Lower lobe of right lung (tissue), 2 donors: ENCODE results near the gene NKD2. TPM values are rescaled to one million over a fixed set of nuclear protein-coding genes. Genes with fewer than 3 reads are reported as not detected.
A peak's percentile ranks its signal among the peaks of the same experiment; 100 is the strongest.

Experiments used
- ATAC-seq, 2 donors: fragments of 200-7000 bp; cut with Tn5 transposase; one replicate each; pipeline ENCODE4 v1.9.1; 2020 to 2022; ENCODE audit warnings: mild to moderate bottlenecking in 2 of 2, moderate library complexity in 2 of 2
- DNase-seq: peaks from one replicate; pipeline ENCODE4 v3.0.0-alpha.2; 2020
- H3K27ac ChIP-seq: fragments of 200-600 bp; one replicate; pipeline ENCODE4 v1.8.0; 2022
- H3K27me3 ChIP-seq: fragments of 200-600 bp; one replicate; pipeline ENCODE4 v1.8.0; 2022; ENCODE audit warnings: low read depth
- H3K36me3 ChIP-seq: fragments of 200-600 bp; one replicate; pipeline ENCODE4 v1.8.0; 2022; ENCODE audit warnings: mild to moderate bottlenecking
- H3K4me1 ChIP-seq: fragments of 200-600 bp; one replicate; pipeline ENCODE4 v1.8.0; 2022
- H3K4me3 ChIP-seq: fragments of 200-600 bp; one replicate; pipeline ENCODE4 v1.8.0; 2022; ENCODE audit warnings: mild to moderate bottlenecking
- H3K9me3 ChIP-seq: fragments of 200-600 bp; one replicate; pipeline ENCODE4 v1.8.0; 2022
- CTCF ChIP-seq: fragments of 200-600 bp; IDR thresholded peaks from one replicate; pipeline ENCODE4 v1.8.0; 2022; ENCODE audit warnings: antibody characterized with exemption, mild to moderate bottlenecking
- intact Hi-C: fragments of 100-400 bp; cut with DNase I; formaldehyde crosslinking; loops from one replicate; pipeline ENCODE4 v1.11.0; 2022
- total RNA-seq: library from RNA; stranded (reverse); fragmentation: NEBNext Ultra II Directional; extraction: Animal tissue kit (Norgen Biotek cat#: 25700); gene quantifications from one replicate; pipeline ENCODE4 v1.2.1, GENCODE V29; 2021
- donor health status: DM: no; HTN: yes; CAD: no; lungs with severe emphysema.

Gene NKD2
- total RNA-seq, 1 donor from 2014 or later, result 24.1 TPM

- H3K9me3 ChIP-seq, result no peaks in the 10 kb centered on the region
- intact Hi-C loops, result no loop called here
- no peaks in the 10 kb centered on the region for H3K4me1 ChIP-seq
- no peaks in the 10 kb centered on the region for H3K36me3 ChIP-seq
- no peak for DNase-seq
- H3K27me3 ChIP-seq, result peaks cover 17% of the 10 kb centered on the region
- H3K4me3 ChIP-seq, result no peak overlapping the region
- no peak for TF ChIP-seq CTCF
- no peak for ATAC-seq
- peak overlapping the region; percentile 78 for H3K27ac ChIP-seq
Observed at GRCh38 chr5:964821-965220, 43.8 kb upstream of the NKD2 start.

- no peak for DNase-seq
Observed at GRCh38 chr5:965604-966344, 42.8 kb upstream of the NKD2 start.

DNA sequence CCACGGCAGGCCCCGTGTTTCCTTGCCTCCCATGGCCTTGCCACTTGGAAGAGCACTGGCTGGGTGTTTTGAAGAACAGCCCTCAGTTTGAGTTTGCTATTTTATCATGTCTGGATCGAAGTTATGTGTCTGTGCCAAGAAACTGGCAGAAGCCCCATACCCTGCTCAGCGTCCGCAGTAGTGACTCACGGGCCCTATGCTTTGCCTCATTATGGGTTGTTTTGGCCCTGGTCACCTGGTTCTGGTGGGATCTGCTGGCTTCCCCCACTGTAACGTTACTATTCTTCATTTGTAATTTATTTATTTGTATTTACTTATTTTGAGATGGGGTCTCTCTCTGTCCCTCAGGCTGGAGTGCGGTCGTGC, 42.3 kb upstream of the NKD2 start:
- peaks cover 19% of the 10 kb centered on the region for H3K27me3 ChIP-seq
- TF ChIP-seq CTCF, result no peak
- no peak overlapping the region for H3K4me3 ChIP-seq
- DNase-seq (no peak), ATAC-seq (no peak)
- H3K27ac ChIP-seq, result no peak overlapping the region
- H3K36me3 ChIP-seq, result no peaks in the 10 kb centered on the region
- intact Hi-C loops, result no loop called here
- no peaks in the 10 kb centered on the region for H3K9me3 ChIP-seq
- no peaks in the 10 kb centered on the region for H3K4me1 ChIP-seq

More at GRCh38 chr5:965604-966344, 42.8 kb upstream of the NKD2 start:
- Histone ChIP-seq H3K27me3 (peaks cover 19% of the 10 kb centered on the region), H3K4me3 (no peak overlapping the region), H3K9me3 (no peaks in the 10 kb centered on the region), H3K4me1 (no peaks in the 10 kb centered on the region), H3K36me3 (no peaks in the 10 kb centered on the region), H3K27ac (peak overlapping the region; percentile 78)
- ATAC-seq, result no peak
- intact Hi-C loops, result no loop called here
- no peak for TF ChIP-seq CTCF

- Histone ChIP-seq H3K36me3 (no peaks in the 10 kb centered on the region), H3K27me3 (peaks cover 19% of the 10 kb centered on the region), H3K4me3 (no peak overlapping the region), H3K4me1 (no peaks in the 10 kb centered on the region), H3K27ac (no peak overlapping the region), H3K9me3 (no peaks in the 10 kb centered on the region)
- intact Hi-C loops, result no loop called here
- ATAC-seq (no peak), DNase-seq (no peak)
- TF ChIP-seq CTCF, result no peak
Observed at GRCh38 chr5:966941-967340, 41.7 kb upstream of the NKD2 start.

DNA sequence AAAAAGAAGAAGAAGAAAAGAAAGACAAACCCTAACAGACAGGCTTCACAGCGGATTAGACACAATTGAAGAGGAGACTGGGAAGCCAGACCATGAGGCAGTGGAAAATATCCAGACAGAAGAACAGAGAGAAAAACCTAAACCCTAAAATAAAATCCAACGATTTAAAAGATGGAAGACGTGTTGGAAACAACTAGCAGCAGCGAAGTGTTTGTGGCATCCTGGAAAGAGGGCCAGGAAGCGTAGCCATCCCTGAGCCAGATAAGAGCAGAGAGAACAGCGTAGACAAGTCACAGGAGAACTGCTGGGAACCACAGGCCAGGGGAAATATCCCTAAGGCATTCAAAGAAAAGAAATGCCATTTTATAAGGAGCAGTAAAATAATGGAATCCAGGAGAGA, 39.7 kb upstream of the NKD2 start:
- Histone ChIP-seq H3K9me3 (no peaks in the 10 kb centered on the region), H3K27me3 (peaks cover 19% of the 10 kb centered on the region), H3K4me1 (no peaks in the 10 kb centered on the region), H3K27ac (peak overlapping the region; percentile 32), H3K4me3 (no peak overlapping the region), H3K36me3 (no peaks in the 10 kb centered on the region)
- intact Hi-C loops, result no loop called here
- no peak for DNase-seq
- TF ChIP-seq CTCF, result no peak
- ATAC-seq, result no peak
